Mesenchymal stem cell (in vitro differentiated cells and primary cell): Measurements from ENCODE around the gene RBM17.

Experiments
- DNase-seq: peaks from one replicate; pipeline ENCODE4 v3.0.0-alpha.2; 2013
- H2AFZ ChIP-seq: one replicate; pipeline ENCODE4 v1.6.1; 2013; ENCODE audit warnings: low read depth, mild to moderate bottlenecking, control low read depth, inconsistent platforms, low read length, moderate library complexity
- H2AK5ac ChIP-seq: 2 replicates; pipeline ENCODE4 v1.6.1; 2013; ENCODE audit warnings: low read length, moderate library complexity, mild to moderate bottlenecking, inconsistent platforms; ENCODE audit not compliant: severe bottlenecking
- H2BK120ac ChIP-seq: one replicate; pipeline ENCODE4 v1.6.1; 2013; ENCODE audit warnings: low read depth, mild to moderate bottlenecking, inconsistent platforms, low read length, moderate library complexity
- H2BK12ac ChIP-seq, 2 experiments: one replicate each; pipeline ENCODE4 v1.6.1; 2013; ENCODE audit warnings: inconsistent platforms in 2 of 2, low read length in 2 of 2, mild to moderate bottlenecking in 2 of 2, moderate library complexity in 2 of 2, control low read depth in 1 of 2
- H2BK15ac ChIP-seq: one replicate; pipeline ENCODE4 v1.6.1; 2013; ENCODE audit warnings: mild to moderate bottlenecking, low read depth, inconsistent platforms; ENCODE audit not compliant: poor library complexity, severe bottlenecking
- H2BK5ac ChIP-seq: 2 replicates; pipeline ENCODE4 v1.6.1; 2013; ENCODE audit warnings: low read depth, mild to moderate bottlenecking, low read length, control low read depth, inconsistent platforms; ENCODE audit not compliant: poor library complexity, severe bottlenecking
- H3K14ac ChIP-seq, 2 experiments: one replicate each; pipeline ENCODE4 v1.6.1; 2013; ENCODE audit warnings: inconsistent platforms in 2 of 2, low read length in 2 of 2, control low read depth in 1 of 2, mild to moderate bottlenecking in 1 of 2, moderate library complexity in 1 of 2
- H3K18ac ChIP-seq, 2 experiments: one replicate each; pipeline ENCODE4 v1.6.1; 2013; ENCODE audit warnings: inconsistent platforms in 2 of 2, low read length in 2 of 2, control low read depth in 1 of 2, low read depth in 1 of 2, mild to moderate bottlenecking in 1 of 2
- H3K23ac ChIP-seq, 2 experiments: one replicate each; pipeline ENCODE4 v1.6.1; 2013; ENCODE audit warnings: inconsistent platforms in 2 of 2, low read length in 2 of 2, mild to moderate bottlenecking in 2 of 2, moderate library complexity in 2 of 2, control low read depth in 1 of 2
- H3K27ac ChIP-seq: 2 replicates; pipeline ENCODE4 v1.5.1; 2013; ENCODE audit warnings: mild to moderate bottlenecking, moderate library complexity, low read length, control low read depth, inconsistent platforms; ENCODE audit not compliant: poor library complexity, severe bottlenecking
- H3K27me3 ChIP-seq, 2 experiments: 2 replicates each; pipeline versions ENCODE4 v1.6.1 to v1.7.0; 2013; ENCODE audit warnings: low read length in 2 of 2, mild to moderate bottlenecking in 2 of 2, moderate library complexity in 2 of 2, control low read depth in 1 of 2, inconsistent platforms in 1 of 2; ENCODE audit not compliant: control insufficient read depth in 1 of 2, insufficient read depth in 1 of 2
- H3K36me3 ChIP-seq, 2 experiments: 2 replicates each; pipeline versions ENCODE4 v1.6.1 to v1.7.0; 2013; ENCODE audit warnings: low read length in 2 of 2, control low read depth in 1 of 2, inconsistent platforms in 1 of 2, low read depth in 1 of 2, mild to moderate bottlenecking in 1 of 2; ENCODE audit not compliant: insufficient read depth in 2 of 2, control insufficient read depth in 1 of 2
- H3K4ac ChIP-seq, 2 experiments: one replicate each; pipeline ENCODE4 v1.6.1; 2013; ENCODE audit warnings: inconsistent platforms in 2 of 2, low read length in 2 of 2, mild to moderate bottlenecking in 2 of 2, moderate library complexity in 2 of 2, control low read depth in 1 of 2, low read depth in 1 of 2
- H3K4me1 ChIP-seq: 2 replicates; pipeline ENCODE4 v1.6.1; 2013; ENCODE audit warnings: low read depth, low read length, control low read depth; ENCODE audit not compliant: control insufficient read depth, insufficient read depth
- H3K4me2 ChIP-seq: 2 replicates; pipeline ENCODE4 v1.6.1; 2013; ENCODE audit warnings: low read length, mild to moderate bottlenecking, inconsistent platforms; ENCODE audit not compliant: poor library complexity, severe bottlenecking
- H3K4me3 ChIP-seq, 2 experiments: 2 replicates each; pipeline versions ENCODE4 v1.5.1 to v1.7.0; 2013; ENCODE audit warnings: low read length in 2 of 2, mild to moderate bottlenecking in 2 of 2, control low read depth in 1 of 2, low read depth in 1 of 2; ENCODE audit not compliant: insufficient read depth in 1 of 2
- H3K79me1 ChIP-seq: replicated peaks from 2 replicates; pipeline ENCODE4 v1.6.1; 2013; ENCODE audit warnings: mild to moderate bottlenecking, control low read depth, low read length, inconsistent platforms; ENCODE audit not compliant: poor library complexity, severe bottlenecking
- H3K9ac ChIP-seq: 2 replicates; pipeline ENCODE4 v1.7.0; 2013; ENCODE audit warnings: mild to moderate bottlenecking, low read length, moderate library complexity
- H3K9me3 ChIP-seq: 2 replicates; pipeline ENCODE4 v1.7.0; 2013; ENCODE audit warnings: mild to moderate bottlenecking, low read length; ENCODE audit not compliant: control insufficient read depth
- H4K8ac ChIP-seq: one replicate; pipeline ENCODE4 v1.6.1; 2013; ENCODE audit warnings: inconsistent platforms, mild to moderate bottlenecking, low read length, moderate library complexity
- H4K91ac ChIP-seq: one replicate; pipeline ENCODE4 v1.6.1; 2013; ENCODE audit warnings: mild to moderate bottlenecking, low read length, inconsistent platforms
- WGBS: methylation state at CpG from one replicate; pipeline ENCODE4 v1.1.7; 2013; ENCODE audit warnings: mixed read lengths; 5-methylcytosine and 5-hydroxymethylcytosine counted together

Gene RBM17

DNA sequence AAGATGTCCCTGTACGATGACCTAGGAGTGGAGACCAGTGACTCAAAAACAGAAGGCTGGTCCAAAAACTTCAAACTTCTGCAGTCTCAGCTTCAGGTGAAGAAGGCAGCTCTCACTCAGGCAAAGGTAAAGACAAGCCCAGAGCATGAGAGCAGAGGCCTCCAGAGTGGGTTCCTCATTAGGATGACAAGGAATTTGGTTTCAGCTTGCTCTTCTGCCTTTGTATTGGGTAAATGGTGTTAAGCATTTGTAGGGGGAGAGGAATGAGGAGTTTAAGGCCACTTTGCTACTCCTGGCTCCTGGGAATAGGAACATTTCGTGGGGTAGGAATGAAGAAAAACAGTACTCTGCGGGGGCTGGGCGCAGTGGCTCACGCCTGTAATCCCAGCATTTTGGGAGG lies 8.2 kb downstream of the RBM17 start:
- Histone ChIP-seq H3K4me1 (peaks cover 3% of the 10 kb centered on the region), H2BK120ac (no peak overlapping the region), H4K8ac (peak overlapping the region; percentile 37), H2BK5ac (no peak overlapping the region), H2BK15ac (no peak overlapping the region), H3K79me1 (peaks cover 12% of the 10 kb centered on the region), H2BK12ac (no peak overlapping the region), H3K27ac (no peak overlapping the region), H3K9me3 (no peaks in the 10 kb centered on the region), H2AFZ (no peak overlapping the region), H3K14ac (no peak overlapping the region), H3K36me3 (peaks cover 21 to 47% of the 10 kb centered on the region in 2 experiments), H3K4ac (no peak overlapping the region), H2AK5ac (no peak overlapping the region), H3K4me2 (no peak overlapping the region), H3K9ac (no peak overlapping the region), H3K23ac (peak overlapping the region in 1 of 2 experiments; percentile 35), H3K4me3 (no peak overlapping the region), H3K18ac (no peak overlapping the region), H4K91ac (no peak overlapping the region), H3K27me3 (no peaks in the 10 kb centered on the region)
- DNase-seq, result no peak
- 98% methylated on average over 5 of the region's 5 CpGs for WGBS

DNA sequence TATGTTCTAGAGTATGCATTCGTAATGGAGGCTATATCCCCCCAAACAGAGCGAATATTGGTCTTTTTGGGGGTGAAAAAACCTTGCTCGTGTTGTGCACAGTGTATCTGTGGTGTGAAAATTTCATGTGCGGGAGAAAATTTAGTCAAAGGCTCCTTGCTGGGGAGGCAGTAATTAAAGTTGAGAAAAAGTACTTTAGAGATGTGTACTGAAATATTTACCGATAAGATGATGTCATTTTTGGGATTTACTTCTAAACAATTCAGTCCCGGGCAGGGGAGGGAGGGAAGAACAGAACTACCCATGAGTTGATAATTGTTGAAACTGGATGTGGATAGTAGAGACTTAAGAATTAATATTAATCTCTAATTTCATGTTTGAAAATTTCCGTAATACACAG lies 9.3 kb downstream of the RBM17 start:
- Histone ChIP-seq H2BK5ac (no peak overlapping the region), H3K14ac (no peak overlapping the region), H2BK12ac (no peak overlapping the region), H2BK15ac (no peak overlapping the region), H3K23ac (no peak overlapping the region), H4K8ac (no peak overlapping the region), H2AFZ (no peak overlapping the region), H3K9ac (no peak overlapping the region), H3K27ac (no peak overlapping the region), H3K4me1 (peaks cover 3% of the 10 kb centered on the region), H3K18ac (no peak overlapping the region), H3K27me3 (no peaks in the 10 kb centered on the region), H3K4me3 (no peak overlapping the region), H3K9me3 (no peaks in the 10 kb centered on the region), H2BK120ac (no peak overlapping the region), H3K4ac (no peak overlapping the region), H2AK5ac (no peak overlapping the region), H4K91ac (no peak overlapping the region), H3K79me1 (peaks cover 19% of the 10 kb centered on the region), H3K36me3 (peaks cover 29 to 58% of the 10 kb centered on the region in 2 experiments), H3K4me2 (no peak overlapping the region)
- WGBS, result 98% methylated on average over 6 of the region's 7 CpGs
- no peak for DNase-seq

DNA sequence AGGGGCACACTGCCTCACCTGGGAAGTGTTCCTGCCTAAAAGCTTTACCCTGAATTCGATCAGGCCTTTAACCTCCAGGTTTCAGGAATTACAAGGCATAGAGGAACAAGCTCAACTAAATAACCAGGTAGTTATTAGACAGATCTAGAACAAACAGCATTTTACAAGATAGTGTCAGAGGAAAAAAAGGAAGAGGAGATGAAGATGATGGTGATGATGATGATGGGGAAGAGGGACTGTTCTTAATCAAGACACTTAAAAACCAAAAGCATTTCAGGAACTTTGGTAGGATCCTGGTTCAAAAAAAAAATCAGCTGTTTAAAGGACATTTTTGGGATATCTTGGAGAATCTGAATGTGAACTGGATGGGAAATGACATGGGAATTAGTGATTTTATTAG lies 11.5 kb downstream of the RBM17 start:
- peaks cover 29 to 77% of the 10 kb centered on the region in 2 experiments for H3K36me3 ChIP-seq
- no peak overlapping the region for H3K4me3 ChIP-seq
- no peak for DNase-seq
- no peak overlapping the region for H4K91ac ChIP-seq
- no peak overlapping the region for H3K27ac ChIP-seq
- no CpG with 5 or more reads among the region's 1 CpG for WGBS
- peak overlapping the region in 1 of 2 experiments; percentile 67 for H3K4ac ChIP-seq
- H3K18ac ChIP-seq, result no peak overlapping the region
- no peak overlapping the region for H3K4me2 ChIP-seq
- no peak overlapping the region for H2BK15ac ChIP-seq
- H3K27me3 ChIP-seq, result no peaks in the 10 kb centered on the region
- no peak overlapping the region for H2AK5ac ChIP-seq
- peaks cover 25% of the 10 kb centered on the region for H3K79me1 ChIP-seq
- H3K4me1 ChIP-seq, result peaks cover 3% of the 10 kb centered on the region
- H2BK12ac ChIP-seq, result peak overlapping the region in 1 of 2 experiments; percentile 54
- no peak overlapping the region for H2BK5ac ChIP-seq
- no peak overlapping the region for H4K8ac ChIP-seq
- no peak overlapping the region for H3K14ac ChIP-seq
- no peak overlapping the region for H3K9ac ChIP-seq
- no peak overlapping the region for H3K23ac ChIP-seq
- H2AFZ ChIP-seq, result no peak overlapping the region
- no peaks in the 10 kb centered on the region for H3K9me3 ChIP-seq
- no peak overlapping the region for H2BK120ac ChIP-seq

DNA sequence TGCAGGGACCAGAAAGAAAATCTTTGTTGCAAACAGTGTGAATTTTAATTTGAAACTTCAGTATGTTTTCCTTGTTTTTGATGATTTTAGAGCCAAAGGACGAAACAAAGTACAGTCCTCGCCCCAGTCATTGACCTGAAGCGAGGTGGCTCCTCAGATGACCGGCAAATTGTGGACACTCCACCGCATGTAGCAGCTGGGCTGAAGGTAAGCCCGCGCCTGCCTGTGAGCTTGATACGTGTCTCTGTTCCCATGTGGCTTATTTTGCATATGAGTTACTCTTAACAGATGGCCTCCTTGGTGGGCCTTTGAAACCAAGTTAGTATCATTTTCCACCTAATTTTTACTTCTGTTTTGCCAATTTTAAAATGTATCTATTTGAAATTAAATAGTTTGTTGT lies 12.3 kb downstream of the RBM17 start:
- Histone ChIP-seq H3K4me3 (no peak overlapping the region), H3K23ac (no peak overlapping the region), H2AFZ (no peak overlapping the region), H2BK12ac (no peak overlapping the region), H3K27me3 (no peaks in the 10 kb centered on the region), H3K9me3 (no peaks in the 10 kb centered on the region), H2BK5ac (no peak overlapping the region), H3K79me1 (peaks cover 25% of the 10 kb centered on the region), H3K4me2 (no peak overlapping the region), H3K4ac (no peak overlapping the region), H2BK120ac (no peak overlapping the region), H3K27ac (no peak overlapping the region), H3K14ac (no peak overlapping the region), H4K91ac (no peak overlapping the region), H2AK5ac (no peak overlapping the region), H3K4me1 (no peaks in the 10 kb centered on the region), H2BK15ac (no peak overlapping the region), H3K9ac (no peak overlapping the region), H3K36me3 (peaks cover 29 to 84% of the 10 kb centered on the region in 2 experiments), H4K8ac (no peak overlapping the region), H3K18ac (no peak overlapping the region)
- DNase-seq, result no peak
- 89% methylated on average over 7 of the region's 8 CpGs for WGBS
